A549 treated with AZD9567 at 1 μM for 4 hours (cell line): Measurements from ENCODE around the gene GSTT4. TPM values are rescaled to one million over a fixed set of nuclear protein-coding genes. Genes with fewer than 3 reads are reported as not detected.

Experiments used
- total RNA-seq: library from RNA; stranded (reverse); fragments of 200-300 nt; extraction: Qiagen RNA extraction; gene quantifications from 5 replicates; pipeline ENCODE4 v1.2.3, GENCODE V29; 2022; ENCODE audit not compliant: insufficient read depth

GSTT4 gene
- total RNA-seq, result not detected in 5 replicates

DNA sequence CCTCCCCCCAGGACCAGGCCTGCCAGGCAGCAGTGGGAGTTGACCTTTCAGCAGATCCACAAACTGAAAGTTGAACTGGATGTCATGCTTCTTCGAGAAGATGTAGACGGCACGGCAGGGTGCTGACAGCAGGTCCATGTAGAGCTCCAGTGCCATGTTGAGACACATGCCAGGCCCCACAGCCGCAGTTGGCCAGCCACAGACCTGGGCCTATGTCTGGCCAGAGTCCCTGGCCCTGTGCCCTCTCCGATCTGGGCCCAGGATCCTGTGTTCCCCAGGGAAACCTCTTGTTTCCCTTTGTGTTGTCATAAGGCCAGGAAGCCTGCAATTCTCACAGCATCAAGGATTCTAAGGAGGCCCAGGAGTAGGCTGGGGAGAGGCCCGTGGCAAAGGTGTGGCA is at the start of gene GSTT4:
TSS of gene GSTT4 (minus strand) at position 253 of the 400 bp plus-strand sequence. CDS start at position 156, 97 bp downstream.

DNA sequence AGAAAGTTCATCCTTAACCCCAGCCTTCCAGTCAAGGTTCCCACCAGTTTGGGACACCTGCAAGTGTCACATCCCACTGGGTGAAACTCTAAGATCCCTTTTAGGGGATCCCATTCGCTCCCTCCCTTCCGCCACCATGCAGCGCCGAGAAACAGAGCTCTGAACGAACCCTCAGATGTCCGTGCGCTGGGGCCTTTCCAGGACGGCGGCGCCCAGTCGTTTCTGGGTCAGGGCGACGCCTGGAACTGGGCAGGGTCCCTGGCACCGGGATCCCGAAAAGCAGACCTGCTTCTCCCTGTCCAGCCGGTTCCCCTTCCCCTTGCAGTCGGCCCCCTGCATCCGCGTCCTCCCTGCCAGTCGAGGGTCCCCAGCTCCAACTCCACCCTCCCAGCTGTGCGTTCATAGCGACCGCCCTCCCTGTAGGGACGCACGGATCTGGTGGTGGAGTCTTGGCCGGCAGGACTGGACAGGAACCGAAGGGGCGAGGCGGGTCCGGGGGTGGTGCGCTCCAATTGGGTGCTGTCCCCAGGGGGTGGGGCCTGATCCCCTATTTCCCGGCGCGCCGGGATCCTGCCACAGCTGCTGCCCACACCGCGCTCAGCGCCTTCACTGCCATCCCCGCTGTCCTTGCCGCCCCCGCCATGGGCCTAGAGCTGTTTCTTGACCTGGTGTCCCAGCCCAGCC is 25.6 kb downstream of the GSTT4 start, which contains the start of gene GSTT2:
TSS of gene GSTT2 (plus strand) at position 578 of the 684 bp plus-strand sequence.

DNA sequence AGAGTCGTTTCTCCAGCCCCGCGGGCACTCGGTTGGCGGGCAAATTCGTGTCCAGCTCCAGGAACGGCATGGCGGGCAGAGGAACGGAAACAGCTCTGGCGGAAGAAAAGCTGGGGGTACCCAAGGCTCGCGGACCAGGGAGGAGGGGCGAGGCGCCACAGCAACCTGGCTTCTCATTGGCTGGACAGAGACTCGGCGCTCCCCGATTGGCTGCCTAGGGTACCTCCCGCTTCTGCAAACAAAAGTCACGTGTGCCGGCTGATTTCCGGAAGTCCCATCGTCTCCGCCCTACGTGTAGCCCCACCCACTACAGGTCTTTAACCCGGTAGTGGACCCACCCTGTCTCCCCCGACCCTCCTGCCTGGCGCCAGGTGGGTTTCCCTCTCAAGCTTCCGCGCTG is 30.9 kb downstream of the GSTT4 start, which contains the start of gene DDT:
TSS of gene DDT (minus strand) at position 97 of the 400 bp plus-strand sequence. CDS start at position 70, 27 bp downstream.

DNA sequence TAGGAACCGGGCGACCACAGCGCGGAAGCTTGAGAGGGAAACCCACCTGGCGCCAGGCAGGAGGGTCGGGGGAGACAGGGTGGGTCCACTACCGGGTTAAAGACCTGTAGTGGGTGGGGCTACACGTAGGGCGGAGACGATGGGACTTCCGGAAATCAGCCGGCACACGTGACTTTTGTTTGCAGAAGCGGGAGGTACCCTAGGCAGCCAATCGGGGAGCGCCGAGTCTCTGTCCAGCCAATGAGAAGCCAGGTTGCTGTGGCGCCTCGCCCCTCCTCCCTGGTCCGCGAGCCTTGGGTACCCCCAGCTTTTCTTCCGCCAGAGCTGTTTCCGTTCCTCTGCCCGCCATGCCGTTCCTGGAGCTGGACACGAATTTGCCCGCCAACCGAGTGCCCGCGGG is 38.7 kb downstream of the GSTT4 start, which contains the start of gene DDTL:
TSS of gene DDTL (plus strand) at position 321 of the 400 bp plus-strand sequence. CDS start at position 348, 27 bp downstream.

DNA sequence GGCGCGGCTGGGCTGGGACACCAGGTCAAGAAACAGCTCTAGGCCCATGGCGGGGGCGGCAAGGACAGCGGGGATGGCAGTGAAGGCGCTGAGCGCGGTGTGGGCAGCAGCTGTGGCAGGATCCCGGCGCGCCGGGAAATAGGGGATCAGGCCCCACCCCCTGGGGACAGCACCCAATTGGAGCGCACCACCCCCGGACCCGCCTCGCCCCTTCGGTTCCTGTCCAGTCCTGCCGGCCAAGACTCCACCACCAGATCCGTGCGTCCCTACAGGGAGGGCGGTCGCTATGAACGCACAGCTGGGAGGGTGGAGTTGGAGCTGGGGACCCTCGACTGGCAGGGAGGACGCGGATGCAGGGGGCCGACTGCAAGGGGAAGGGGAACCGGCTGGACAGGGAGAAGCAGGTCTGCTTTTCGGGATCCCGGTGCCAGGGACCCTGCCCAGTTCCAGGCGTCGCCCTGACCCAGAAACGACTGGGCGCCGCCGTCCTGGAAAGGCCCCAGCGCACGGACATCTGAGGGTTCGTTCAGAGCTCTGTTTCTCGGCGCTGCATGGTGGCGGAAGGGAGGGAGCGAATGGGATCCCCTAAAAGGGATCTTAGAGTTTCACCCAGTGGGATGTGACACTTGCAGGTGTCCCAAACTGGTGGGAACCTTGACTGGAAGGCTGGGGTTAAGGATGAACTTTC is 44.0 kb downstream of the GSTT4 start, which contains the start of gene GSTT2B:
TSS of gene GSTT2B (minus strand) at position 112 of the 688 bp plus-strand sequence. CDS start at position 48, 64 bp downstream.

Other genes starting within 250 kb of the GSTT4 start
- not detected in 5 replicates for gene C22orf15, start 242.5 kb downstream of the GSTT4 start, total RNA-seq
- 84.4 to 197 TPM (median 181 TPM) in 5 replicates for gene CHCHD10, start 237.5 kb downstream of the GSTT4 start, total RNA-seq
- 0.12 to 0.26 TPM (median 0.21 TPM) in 4 of 5 replicates, not detected in the other for gene MMP11, start 232.6 kb downstream of the GSTT4 start, total RNA-seq
- 49.4 to 57.1 TPM (median 50.0 TPM) in 5 replicates for gene SMARCB1, start 218.5 kb downstream of the GSTT4 start, total RNA-seq
- gene DERL3, start 166.4 kb downstream of the GSTT4 start, total RNA-seq, result 0.30 to 4.7 TPM (median 0.61 TPM) in 5 replicates
- gene SLC2A11, start 147.6 kb downstream of the GSTT4 start, total RNA-seq, result 9.0 to 12.3 TPM (median 10.4 TPM) in 5 replicates
- gene MIF, start 111.1 kb downstream of the GSTT4 start, total RNA-seq, result 502 to 954 TPM (median 909 TPM) in 5 replicates
- gene GSTT2B, start 44.3 kb downstream of the GSTT4 start, total RNA-seq, result 0.25 to 0.52 TPM (median 0.41 TPM) in 4 of 5 replicates, not detected in the other
- 1.6 to 2.9 TPM (median 1.9 TPM) in 5 replicates for gene DDTL, start 38.6 kb downstream of the GSTT4 start, total RNA-seq
- gene DDT, start 31.0 kb downstream of the GSTT4 start, total RNA-seq, result 112 to 170 TPM (median 160 TPM) in 5 replicates
- gene GSTT2, start 25.3 kb downstream of the GSTT4 start, total RNA-seq, result 0.08 to 0.16 TPM in 2 of 5 replicates, not detected in the others
- 22.6 to 30.9 TPM (median 30.0 TPM) in 5 replicates for gene CABIN1, start 5.9 kb upstream of the GSTT4 start, total RNA-seq
- gene SUSD2, start 176.0 kb upstream of the GSTT4 start, total RNA-seq, result 59.8 to 76.7 TPM (median 71.3 TPM) in 5 replicates
- gene GGT5, start 239.6 kb upstream of the GSTT4 start, total RNA-seq, result 3.5 to 4.5 TPM (median 4.2 TPM) in 5 replicates